GM12872 (cell line): ENCODE results near the gene NDUFAF2.
A peak's percentile ranks its signal among the peaks of the same experiment; 100 is the strongest.

Experiments used
- CTCF ChIP-seq: IDR thresholded peaks from 3 replicates; pipeline ENCODE4 v1.5.1; 2011; ENCODE audit warnings: low read depth, mild to moderate bottlenecking, low read length, moderate library complexity; ENCODE audit not compliant: insufficient read depth

Gene NDUFAF2

DNA sequence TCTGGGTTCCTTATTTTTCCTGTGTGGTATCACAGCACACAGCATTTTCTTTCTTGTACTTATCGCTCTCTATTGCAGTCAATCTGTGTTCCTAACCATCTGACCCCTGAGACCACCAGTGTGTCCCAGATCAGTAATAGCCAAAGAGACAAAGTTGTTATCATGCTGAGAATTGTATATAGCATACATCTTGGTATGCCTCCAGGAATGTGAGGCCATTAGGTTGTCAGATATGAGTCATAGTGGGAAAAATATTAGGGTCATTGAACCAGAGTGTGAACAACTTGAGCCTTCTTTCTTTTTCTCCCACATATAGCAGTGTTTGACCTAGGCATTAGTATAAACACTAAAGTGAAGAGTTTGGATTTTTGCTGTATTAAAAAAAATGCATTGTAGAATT is 106.3 kb downstream of the NDUFAF2 start:
- TF ChIP-seq CTCF, result no peak

GRCh38 chr5:61052882-61053281 is 107.9 kb downstream of the NDUFAF2 start:
- TF ChIP-seq CTCF, result no peak

GRCh38 chr5:61053937-61054336 is 108.9 kb downstream of the NDUFAF2 start:
- TF ChIP-seq CTCF, result no peak

DNA sequence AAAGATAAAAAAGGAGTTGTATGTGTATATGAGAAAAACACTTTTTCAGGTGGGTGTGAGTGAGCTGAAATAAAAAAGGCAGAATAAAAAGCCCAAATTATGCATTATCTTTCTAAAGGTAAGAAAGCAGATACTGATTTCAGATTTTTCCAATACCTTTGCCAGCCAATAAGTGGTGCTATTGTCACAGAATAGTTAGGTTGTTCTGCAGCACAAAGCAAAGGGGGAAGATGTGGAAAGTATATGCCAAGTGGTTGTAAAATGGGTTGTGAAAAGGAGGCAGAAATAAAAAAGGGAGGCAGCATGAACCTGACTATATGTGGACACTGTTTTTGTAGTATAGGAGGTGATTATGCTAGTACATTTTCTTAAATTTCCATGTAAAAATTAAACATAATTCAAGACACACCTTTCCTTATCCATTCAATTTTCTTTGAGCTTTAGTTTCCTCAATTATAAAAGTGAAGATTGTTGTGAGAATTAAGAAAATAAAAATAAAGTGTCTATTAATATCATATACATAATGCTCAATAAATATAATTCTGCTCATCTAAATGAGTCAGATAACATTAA is 110.5 kb downstream of the NDUFAF2 start:
- TF ChIP-seq CTCF, result peak; percentile 54; the same call in 2 of the 3 replicates

- no peak for TF ChIP-seq CTCF
Measured at GRCh38 chr5:61059499-61059898, 114.5 kb downstream of the NDUFAF2 start.

GRCh38 chr5:61069150-61069549 is 124.1 kb downstream of the NDUFAF2 start:
- no peak for TF ChIP-seq CTCF

DNA sequence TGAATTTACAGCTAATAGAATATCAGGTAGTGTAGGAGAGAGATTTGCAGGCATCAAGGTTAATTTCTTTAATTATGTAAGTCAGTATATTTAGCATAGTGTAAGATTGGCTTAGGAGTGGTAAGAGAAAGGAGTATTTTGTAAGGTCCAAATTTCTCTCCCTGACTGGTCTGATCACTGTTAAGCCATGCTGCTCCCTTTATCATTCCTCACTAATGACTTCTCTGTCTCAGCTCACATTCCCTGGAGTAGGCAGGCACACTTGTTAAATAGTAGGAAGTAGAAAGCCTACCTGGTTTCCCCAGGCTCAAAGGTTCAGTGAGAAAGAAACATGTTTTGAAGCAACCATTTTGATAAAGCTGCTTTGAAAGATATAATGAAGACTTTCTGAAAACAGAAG is 126.5 kb downstream of the NDUFAF2 start:
- no peak for TF ChIP-seq CTCF
